ENCODE data around the gene EFCC1. TPM values are rescaled to one million over a fixed set of nuclear protein-coding genes. Genes with fewer than 3 reads are reported as not detected.
A peak's percentile ranks its signal among the peaks of the same experiment; 100 is the strongest.

Gene EFCC1
- total RNA-seq, 1 experiment from 2014 or later = 1.0 TPM

DNA sequence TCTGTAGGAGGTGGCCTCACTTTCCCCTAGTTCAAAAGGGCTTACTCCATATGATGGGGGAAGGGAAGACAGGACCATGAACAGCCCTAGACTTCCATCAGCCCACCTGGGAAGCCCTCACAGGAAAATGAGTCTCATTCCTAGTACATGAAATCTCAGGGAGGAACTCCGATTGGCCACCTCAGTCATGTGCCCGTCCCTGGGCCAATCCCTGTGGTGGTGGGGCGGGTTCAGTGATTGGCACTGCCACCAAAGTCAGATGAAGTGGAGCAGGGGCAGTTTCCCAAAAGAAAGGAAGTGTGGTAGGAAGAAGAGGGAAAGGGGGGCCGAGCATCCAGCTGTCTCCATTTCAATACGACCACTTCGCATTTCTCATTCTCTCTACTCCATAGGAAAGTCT lies 33.5 kb downstream of the EFCC1 start:
- H3K27ac ChIP-seq (ENCODE audit: low read depth, low read length) = no peak overlapping the region
- TF ChIP-seq, protein P1, sequence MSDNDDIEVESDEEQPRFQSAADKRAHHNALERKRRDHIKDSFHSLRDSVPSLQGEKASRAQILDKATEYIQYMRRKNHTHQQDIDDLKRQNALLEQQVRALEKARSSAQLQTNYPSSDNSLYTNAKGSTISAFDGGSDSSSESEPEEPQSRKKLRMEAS (IDR thresholded peaks at IDR 0.05) = no peak
- no peak for TF ChIP-seq ZNF274 (IDR thresholded peaks at IDR 0.05; ENCODE audit: low read depth, low read length)
- RAD21 ChIA-PET (ENCODE audit: low non-redundant PET in 1 of 2, low total read pairs in 2 of 2, uncharacterized antibody in 2 of 2, unreplicated experiment in 2 of 2) = no interaction called here
- H3K4me2 ChIP-seq (ENCODE audit: low read length) = peak overlapping the region; percentile 11; the same call in 1 of the 2 replicates
- no peaks in the 10 kb centered on the region for H3K27me3 ChIP-seq (ENCODE audit: insufficient read depth, low read length)
- no peaks in the 10 kb centered on the region for H3K9me2 ChIP-seq (ENCODE audit: insufficient read depth)
- H2AFZ ChIP-seq (ENCODE audit: low read depth, low read length, poor library complexity, severe bottlenecking) = peak overlapping the region; percentile 23
- BruUV-seq (replicated peaks) = no TSS peak
- H3K9ac ChIP-seq (ENCODE audit: low read length) = no peak overlapping the region
- peak; percentile 93 for ATAC-seq
- H3K9me3 ChIP-seq (ENCODE audit: control insufficient read depth in 1 of 2, insufficient read depth in 1 of 2, low read depth in 1 of 2, low read length in 2 of 2) = no peaks in the 10 kb centered on the region
- no peaks in the 10 kb centered on the region for H3K36me3 ChIP-seq (ENCODE audit: control insufficient read depth in 1 of 2, insufficient read depth in 2 of 2, low read length in 2 of 2)
- CTCF ChIA-PET = no interaction called here
- H3K4me1 ChIP-seq (ENCODE audit: control insufficient read depth in 1 of 2, insufficient read depth in 2 of 2, low read length in 2 of 2) = peaks cover 0 to 5% of the 10 kb centered on the region in 2 experiments; a peak in 1 of 4 replicates
- POLR2A ChIA-PET = no interaction called here
- intact Hi-C loops (cut with micrococcal nuclease) = no loop called here
- no peaks in the 10 kb centered on the region for H4K20me1 ChIP-seq (ENCODE audit: insufficient read depth)
- DNase-seq (ENCODE audit: low read depth, low spot score) = no peak
- H3K4me3 ChIP-seq (replicated peaks in 1 of 2; ENCODE audit: low read depth in 1 of 2, low read length in 2 of 2) = no peak overlapping the region
- H3K79me2 ChIP-seq (ENCODE audit: insufficient read depth, low read length) = no peaks in the 10 kb centered on the region

DNA sequence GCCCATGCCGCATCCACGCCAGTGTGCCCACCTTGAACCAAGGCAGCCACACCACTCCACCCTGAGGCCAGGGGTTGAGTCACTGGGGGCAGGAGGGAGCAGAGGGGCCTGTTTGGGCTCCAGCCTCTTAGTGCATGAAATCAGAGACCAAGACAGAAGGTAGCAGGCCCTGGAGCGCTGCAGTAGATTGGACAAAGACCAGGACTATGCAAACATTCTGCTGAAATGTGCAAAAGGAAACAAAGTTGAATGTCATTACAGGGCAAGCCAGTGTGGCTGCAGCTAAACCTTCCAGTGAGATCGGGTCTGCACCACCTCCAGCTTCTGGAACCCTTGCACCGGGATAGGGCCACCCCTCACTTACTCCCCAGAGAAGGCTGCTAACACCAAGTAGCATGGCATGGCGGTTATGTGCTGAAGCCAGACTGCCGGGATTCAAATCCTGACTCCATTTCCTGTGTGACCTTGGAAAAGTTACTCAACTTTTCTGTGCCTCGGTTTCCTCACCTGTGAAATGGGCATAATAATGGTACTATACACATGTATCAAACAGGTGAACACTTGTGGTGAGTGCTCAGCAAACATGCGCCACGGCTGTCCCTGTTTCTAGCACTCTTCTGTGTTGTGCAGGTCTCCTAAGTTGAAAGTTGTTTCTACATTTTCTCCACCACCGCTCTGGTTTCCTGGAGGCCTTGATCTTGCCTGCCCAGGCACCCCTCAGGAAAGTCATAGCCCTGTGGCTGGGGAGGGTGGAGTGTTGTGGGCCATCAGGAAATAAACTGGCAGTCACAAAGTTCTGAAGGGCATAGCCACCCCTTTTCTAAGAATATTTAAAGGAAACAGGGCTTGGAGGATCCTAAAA lies 34.5 kb downstream of the EFCC1 start:
- ChIA-PET CTCF (interaction anchor here (0.7 kb wide), 1 partner anchor 19 kb away, joined by 3 read pairs; no protein-coding TSS in a partner anchor), RAD21 (ENCODE audit: low non-redundant PET in 1 of 2, low total read pairs in 2 of 2, uncharacterized antibody in 2 of 2, unreplicated experiment in 2 of 2) (no interaction called here), POLR2A (no interaction called here)
- no peak for TF ChIP-seq CEBPB (IDR thresholded peaks at IDR 0.05; ENCODE audit: low read depth)
- no peak for TF ChIP-seq SIN3A (IDR thresholded peaks at IDR 0.05; ENCODE audit: low read depth)
- no peak overlapping the region for H3K4me3 ChIP-seq (replicated peaks in 1 of 2; ENCODE audit: low read depth in 1 of 2, low read length in 2 of 2)
- no peaks in the 10 kb centered on the region for H3K36me3 ChIP-seq (ENCODE audit: control insufficient read depth in 1 of 2, insufficient read depth in 2 of 2, low read length in 2 of 2)
- H3K4me1 ChIP-seq (ENCODE audit: control insufficient read depth in 1 of 2, insufficient read depth in 2 of 2, low read length in 2 of 2) = peaks cover 0 to 5% of the 10 kb centered on the region in 2 experiments; a peak in 1 of 4 replicates
- intact Hi-C loops (cut with micrococcal nuclease) = no loop called here
- DNase-seq (ENCODE audit: low read depth, low spot score) = no peak
- ATAC-seq = no peak
- no peaks in the 10 kb centered on the region for H3K27me3 ChIP-seq (ENCODE audit: insufficient read depth, low read length)
- no peaks in the 10 kb centered on the region for H3K9me3 ChIP-seq (ENCODE audit: control insufficient read depth in 1 of 2, insufficient read depth in 1 of 2, low read depth in 1 of 2, low read length in 2 of 2)
- H3K9ac ChIP-seq (ENCODE audit: low read length) = no peak overlapping the region
- no peak overlapping the region for H3K27ac ChIP-seq (ENCODE audit: low read depth, low read length)
- no peak overlapping the region for H3K4me2 ChIP-seq (ENCODE audit: low read length)
- H3K9me2 ChIP-seq (ENCODE audit: insufficient read depth) = no peaks in the 10 kb centered on the region
- H4K20me1 ChIP-seq (ENCODE audit: insufficient read depth) = no peaks in the 10 kb centered on the region
- H3K79me2 ChIP-seq (ENCODE audit: insufficient read depth, low read length) = no peaks in the 10 kb centered on the region
- BruUV-seq (replicated peaks) = no TSS peak
- H2AFZ ChIP-seq (ENCODE audit: low read depth, low read length, poor library complexity, severe bottlenecking) = no peak overlapping the region
